Measurements from ENCODE around the gene ACOX3. TPM values are rescaled to one million over a fixed set of nuclear protein-coding genes. Genes with fewer than 3 reads are reported as not detected.

Gene ACOX3
- total RNA-seq, 1 donor from 2014 or later: 21.6 TPM

DNA sequence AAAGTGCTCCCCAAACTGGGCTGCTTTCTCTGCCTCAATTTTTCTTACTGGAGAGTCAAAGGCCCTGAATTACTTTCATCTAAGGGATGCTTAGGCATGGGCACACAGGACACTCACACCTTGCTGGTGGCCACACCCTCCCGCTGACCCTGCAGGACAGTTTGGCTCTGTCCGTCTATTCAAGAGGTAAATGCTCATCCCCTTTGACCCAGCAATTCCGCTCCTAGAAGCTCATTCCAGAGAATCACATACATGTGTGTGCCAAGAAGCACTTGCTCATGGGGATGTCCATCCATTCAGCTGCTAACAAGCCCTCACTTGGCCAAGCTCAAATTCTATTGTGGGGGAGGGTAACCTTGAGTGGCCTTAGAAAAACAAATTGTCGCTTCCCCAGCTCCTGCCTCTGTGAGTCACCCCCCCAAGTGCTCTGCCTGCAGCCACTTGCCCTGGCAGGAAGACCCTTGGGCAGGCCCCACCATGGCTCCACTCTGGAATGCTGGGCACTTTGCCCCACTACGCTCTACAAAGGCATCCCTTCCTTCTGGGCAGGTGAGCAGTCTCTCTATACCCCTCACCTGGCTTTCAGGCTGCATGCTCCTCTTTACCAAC, 116.5 kb downstream of the ACOX3 start:
- H3K27ac ChIP-seq: no peak overlapping the region
- H3K4me3 ChIP-seq: no peak overlapping the region
- TF ChIP-seq, protein P1, sequence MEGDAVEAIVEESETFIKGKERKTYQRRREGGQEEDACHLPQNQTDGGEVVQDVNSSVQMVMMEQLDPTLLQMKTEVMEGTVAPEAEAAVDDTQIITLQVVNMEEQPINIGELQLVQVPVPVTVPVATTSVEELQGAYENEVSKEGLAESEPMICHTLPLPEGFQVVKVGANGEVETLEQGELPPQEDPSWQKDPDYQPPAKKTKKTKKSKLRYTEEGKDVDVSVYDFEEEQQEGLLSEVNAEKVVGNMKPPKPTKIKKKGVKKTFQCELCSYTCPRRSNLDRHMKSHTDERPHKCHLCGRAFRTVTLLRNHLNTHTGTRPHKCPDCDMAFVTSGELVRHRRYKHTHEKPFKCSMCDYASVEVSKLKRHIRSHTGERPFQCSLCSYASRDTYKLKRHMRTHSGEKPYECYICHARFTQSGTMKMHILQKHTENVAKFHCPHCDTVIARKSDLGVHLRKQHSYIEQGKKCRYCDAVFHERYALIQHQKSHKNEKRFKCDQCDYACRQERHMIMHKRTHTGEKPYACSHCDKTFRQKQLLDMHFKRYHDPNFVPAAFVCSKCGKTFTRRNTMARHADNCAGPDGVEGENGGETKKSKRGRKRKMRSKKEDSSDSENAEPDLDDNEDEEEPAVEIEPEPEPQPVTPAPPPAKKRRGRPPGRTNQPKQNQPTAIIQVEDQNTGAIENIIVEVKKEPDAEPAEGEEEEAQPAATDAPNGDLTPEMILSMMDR (IDR thresholded peaks at IDR 0.05): no peak
- H3K36me3 ChIP-seq: no peaks in the 10 kb centered on the region
- H3K9me3 ChIP-seq: peaks cover 6% of the 10 kb centered on the region
- intact Hi-C loops (cut with DNase I): no loop called here
- no peak for DNase-seq
- H3K4me1 ChIP-seq: peaks cover 12% of the 10 kb centered on the region
- H3K27me3 ChIP-seq: no peaks in the 10 kb centered on the region
- no peak for ATAC-seq

DNA sequence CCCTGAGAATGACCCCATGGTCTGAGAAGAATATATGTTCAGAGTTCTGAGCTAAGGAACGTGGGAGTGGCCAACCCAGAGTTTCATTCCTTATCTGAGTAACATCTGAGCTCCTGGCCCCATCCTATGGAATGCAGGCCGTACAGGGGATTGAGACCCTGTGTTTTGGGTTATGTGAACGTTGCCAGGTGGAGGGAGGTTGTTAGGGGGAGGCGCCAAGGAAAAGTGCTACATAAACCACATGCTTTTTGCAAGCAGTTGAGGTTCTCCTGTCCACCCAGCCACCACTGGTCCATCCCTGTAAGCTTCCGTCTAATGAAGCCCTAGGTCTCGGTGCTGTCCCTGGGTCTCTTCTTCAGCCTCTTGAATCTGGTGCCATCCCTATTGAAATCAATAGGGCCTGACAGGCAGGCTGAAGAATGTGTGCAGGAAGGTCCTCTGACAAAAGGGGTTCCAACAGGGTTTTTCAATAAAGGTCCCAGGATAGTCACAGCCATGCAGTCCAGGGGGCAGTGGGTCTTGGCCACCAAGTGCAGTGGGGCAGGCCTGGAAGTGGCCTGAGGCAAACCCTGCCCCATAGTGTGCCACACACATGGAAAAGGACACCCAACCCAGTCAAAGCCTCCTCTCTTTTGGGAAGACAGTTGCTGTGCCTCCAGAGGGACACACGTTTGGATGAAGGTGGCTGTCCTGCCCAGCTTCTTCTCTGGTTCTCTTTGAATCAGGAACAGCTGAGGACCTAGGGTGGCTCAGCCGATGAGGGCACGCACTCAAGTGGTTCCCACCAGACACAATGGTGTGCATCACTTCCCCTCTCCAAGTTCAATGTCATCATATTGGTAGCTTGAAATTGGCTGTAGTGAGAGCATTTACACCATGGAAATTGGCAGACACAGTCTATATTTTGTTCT, 117.5 kb downstream of the ACOX3 start:
- Histone ChIP-seq H3K36me3 (no peaks in the 10 kb centered on the region), H3K9me3 (peaks cover 6% of the 10 kb centered on the region), H3K4me3 (no peak overlapping the region), H3K4me1 (peaks cover 12% of the 10 kb centered on the region), H3K27me3 (no peaks in the 10 kb centered on the region), H3K27ac (no peak overlapping the region)
- intact Hi-C loops (cut with DNase I): no loop called here
- no peak for DNase-seq
- TF ChIP-seq, protein P1 (IDR thresholded peaks at IDR 0.05): no peak
- ATAC-seq: no peak

DNA sequence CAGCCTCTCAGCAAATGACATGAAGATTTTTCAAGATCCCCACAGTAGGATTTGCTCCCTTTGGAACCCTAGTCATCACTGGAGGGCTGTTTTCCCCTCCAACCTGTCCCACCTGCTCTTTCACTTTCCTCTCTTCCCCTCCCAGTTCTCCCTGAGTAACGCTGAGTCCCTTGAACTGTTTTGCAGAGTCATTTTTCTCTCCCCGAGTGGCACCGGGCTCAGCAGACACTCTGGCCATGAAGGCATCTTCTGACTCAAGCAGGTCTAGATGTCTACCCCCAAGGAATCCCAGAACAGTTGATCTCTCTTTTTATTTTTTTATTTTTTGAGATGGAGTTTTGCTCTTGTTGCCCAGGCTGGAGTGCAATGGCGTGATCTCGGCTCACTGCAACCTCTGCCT, 118.8 kb downstream of the ACOX3 start:
- intact Hi-C loops (cut with DNase I): no loop called here

DNA sequence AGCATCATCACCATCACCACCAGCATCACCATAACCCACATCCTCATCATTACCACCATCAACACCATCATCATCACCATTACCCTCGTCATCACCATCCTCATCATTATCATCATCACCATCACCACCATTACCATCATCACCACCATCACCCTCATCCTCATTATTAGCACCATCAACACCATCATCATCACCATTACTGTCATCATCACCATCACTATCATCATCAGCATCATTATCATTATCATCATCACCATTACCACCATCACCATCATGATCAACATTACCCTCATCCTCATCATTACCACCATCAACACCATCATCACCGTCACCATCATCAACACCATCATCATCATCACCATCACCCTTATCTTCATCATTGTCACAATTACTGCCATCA, 119.3 kb downstream of the ACOX3 start:
- DNase-seq: no peak
- H3K27me3 ChIP-seq: no peaks in the 10 kb centered on the region
- no peaks in the 10 kb centered on the region for H3K36me3 ChIP-seq
- peaks cover 12% of the 10 kb centered on the region for H3K4me1 ChIP-seq
- ATAC-seq: no peak
- intact Hi-C loops (cut with DNase I): no loop called here
- no peaks in the 10 kb centered on the region for H3K9me3 ChIP-seq
- TF ChIP-seq, protein P1 (IDR thresholded peaks at IDR 0.05): no peak
- H3K4me3 ChIP-seq: no peak overlapping the region
- no peak overlapping the region for H3K27ac ChIP-seq

More for the DNA sequence above, 118.8 kb downstream of the ACOX3 start:
- DNase-seq (no peak), ATAC-seq (no peak)
- Histone ChIP-seq H3K4me1 (peaks cover 12% of the 10 kb centered on the region), H3K27ac (no peak overlapping the region), H3K36me3 (no peaks in the 10 kb centered on the region), H3K4me3 (no peak overlapping the region), H3K27me3 (no peaks in the 10 kb centered on the region), H3K9me3 (peaks cover 5% of the 10 kb centered on the region)
- TF ChIP-seq, protein P1 (IDR thresholded peaks at IDR 0.05): no peak

DNA sequence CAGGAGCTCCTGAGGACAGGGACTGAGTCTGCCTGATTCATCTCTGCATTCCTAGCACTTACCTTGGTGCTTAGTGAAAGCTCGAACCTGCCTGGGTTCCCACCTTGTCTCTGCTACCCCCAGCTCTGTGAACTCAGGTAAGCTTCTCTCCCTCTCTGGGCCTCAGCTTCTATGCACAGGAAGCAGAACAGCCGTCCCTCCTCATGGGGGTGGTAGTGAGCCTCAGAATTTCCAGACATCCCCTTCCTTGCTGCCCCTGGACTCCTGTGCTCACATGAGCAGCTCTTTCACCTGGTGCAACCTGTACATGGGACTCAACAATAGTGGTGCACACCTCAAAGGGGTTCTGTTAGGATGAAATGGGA, 120.2 kb downstream of the ACOX3 start:
- Histone ChIP-seq H3K4me3 (no peak overlapping the region), H3K27me3 (no peaks in the 10 kb centered on the region), H3K4me1 (peaks cover 19% of the 10 kb centered on the region), H3K9me3 (no peaks in the 10 kb centered on the region), H3K36me3 (no peaks in the 10 kb centered on the region), H3K27ac (no peak overlapping the region)
- DNase-seq (peak; percentile 35), ATAC-seq (peak; percentile 29)
- TF ChIP-seq, protein P1 (IDR thresholded peaks at IDR 0.05): no peak
- intact Hi-C loops (cut with DNase I): no loop called here

Data from upper lobe of right lung (tissue), 1 donor.